ENCODE measurements around the gene CACNA1F. TPM values are rescaled to one million over a fixed set of nuclear protein-coding genes. Genes with fewer than 3 reads are reported as not detected.

The CACNA1F gene
- total RNA-seq, 1 donor from 2014 or later: 4.9 TPM

- no peaks in the 10 kb centered on the region for H4K20me1 ChIP-seq (ENCODE audit: low read depth)
- H3K27ac ChIP-seq: no peak overlapping the region
- Mint-ChIP-seq H3K27ac (no peak overlapping the region), H3K36me3 (peaks cover 4% of the 10 kb centered on the region), H3K27me3 (ENCODE audit: insufficient read depth, low read depth) (peaks cover 9% of the 10 kb centered on the region), H3K9me3 (peaks cover 20% of the 10 kb centered on the region), H3K4me1 (peaks cover 24% of the 10 kb centered on the region), H3K4me3 (peak overlapping the region; percentile 69)
- no peak overlapping the region for H2AFZ ChIP-seq (replicated peaks)
- peak overlapping the region; percentile 54 for H3K4me2 ChIP-seq
- peak overlapping the region; percentile 23 for H3K4me3 ChIP-seq
- DNase-seq (ENCODE audit: low spot score): no peak
- no peaks in the 10 kb centered on the region for H3K4me1 ChIP-seq
- H3K27me3 ChIP-seq: no peaks in the 10 kb centered on the region
- H3K9ac ChIP-seq: no peak overlapping the region
- no peak for TF ChIP-seq EZH2phosphoT487 (IDR thresholded peaks at IDR 0.05)
- no peak for TF ChIP-seq EZH2 (IDR thresholded peaks at IDR 0.05)
- peaks cover 23% of the 10 kb centered on the region for H3F3A ChIP-seq (ENCODE audit: low read depth)
- H3K79me2 ChIP-seq (ENCODE audit: low read depth): no peaks in the 10 kb centered on the region
- no peaks in the 10 kb centered on the region for H3K9me3 ChIP-seq (ENCODE audit: low read depth)
- H3K36me3 ChIP-seq: no peaks in the 10 kb centered on the region
Observed at GRCh38 chrX:49183701-49184281, 49.3 kb downstream of the CACNA1F start.

- Histone ChIP-seq H3K27me3 (no peaks in the 10 kb centered on the region), H3K79me2 (ENCODE audit: low read depth) (no peaks in the 10 kb centered on the region), H3K9me3 (ENCODE audit: low read depth) (no peaks in the 10 kb centered on the region), H3K9ac (no peak overlapping the region), H3K4me1 (no peaks in the 10 kb centered on the region), H3K4me2 (no peak overlapping the region), H3F3A (ENCODE audit: low read depth) (peaks cover 5% of the 10 kb centered on the region), H4K20me1 (ENCODE audit: low read depth) (no peaks in the 10 kb centered on the region), H3K4me3 (no peak overlapping the region), H2AFZ (replicated peaks) (no peak overlapping the region), H3K36me3 (no peaks in the 10 kb centered on the region), H3K27ac (no peak overlapping the region)
- H3K4me3 Mint-ChIP-seq: peak overlapping the region; percentile 27
- peaks cover 10% of the 10 kb centered on the region for H3K36me3 Mint-ChIP-seq
- TF ChIP-seq EZH2 (IDR thresholded peaks at IDR 0.05) (no peak), EZH2phosphoT487 (IDR thresholded peaks at IDR 0.05) (no peak)
- TF ChIP-seq, protein P1, sequence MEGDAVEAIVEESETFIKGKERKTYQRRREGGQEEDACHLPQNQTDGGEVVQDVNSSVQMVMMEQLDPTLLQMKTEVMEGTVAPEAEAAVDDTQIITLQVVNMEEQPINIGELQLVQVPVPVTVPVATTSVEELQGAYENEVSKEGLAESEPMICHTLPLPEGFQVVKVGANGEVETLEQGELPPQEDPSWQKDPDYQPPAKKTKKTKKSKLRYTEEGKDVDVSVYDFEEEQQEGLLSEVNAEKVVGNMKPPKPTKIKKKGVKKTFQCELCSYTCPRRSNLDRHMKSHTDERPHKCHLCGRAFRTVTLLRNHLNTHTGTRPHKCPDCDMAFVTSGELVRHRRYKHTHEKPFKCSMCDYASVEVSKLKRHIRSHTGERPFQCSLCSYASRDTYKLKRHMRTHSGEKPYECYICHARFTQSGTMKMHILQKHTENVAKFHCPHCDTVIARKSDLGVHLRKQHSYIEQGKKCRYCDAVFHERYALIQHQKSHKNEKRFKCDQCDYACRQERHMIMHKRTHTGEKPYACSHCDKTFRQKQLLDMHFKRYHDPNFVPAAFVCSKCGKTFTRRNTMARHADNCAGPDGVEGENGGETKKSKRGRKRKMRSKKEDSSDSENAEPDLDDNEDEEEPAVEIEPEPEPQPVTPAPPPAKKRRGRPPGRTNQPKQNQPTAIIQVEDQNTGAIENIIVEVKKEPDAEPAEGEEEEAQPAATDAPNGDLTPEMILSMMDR (IDR thresholded peaks at IDR 0.05): no peak
- peaks cover 16% of the 10 kb centered on the region for H3K27me3 Mint-ChIP-seq (ENCODE audit: insufficient read depth, low read depth)
- peaks cover 36% of the 10 kb centered on the region for H3K9me3 Mint-ChIP-seq
- no peak for DNase-seq (ENCODE audit: low spot score)
- no peak overlapping the region for H3K27ac Mint-ChIP-seq
- H3K4me1 Mint-ChIP-seq: peaks cover 4% of the 10 kb centered on the region
Observed at GRCh38 chrX:49179358-49179757, 53.8 kb downstream of the CACNA1F start.

DNA sequence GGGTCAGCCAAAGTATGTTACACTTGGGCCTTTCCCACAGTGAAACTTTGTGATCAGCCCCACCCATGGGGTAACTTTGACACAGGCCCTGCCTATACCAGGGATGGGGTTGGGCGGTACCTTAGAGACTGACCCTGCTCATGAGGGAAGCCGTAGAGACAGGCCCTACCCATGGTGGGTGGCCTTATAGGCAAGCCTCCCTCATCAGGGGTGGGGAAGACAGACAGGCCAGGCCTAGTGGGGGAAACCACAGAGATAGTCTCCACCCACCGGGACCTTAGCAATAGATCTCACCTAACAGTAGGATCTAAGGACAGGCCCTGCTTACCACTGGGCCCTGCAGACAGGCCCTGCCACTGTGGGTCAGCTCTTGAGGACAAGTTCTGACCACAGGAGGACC lies 54.6 kb downstream of the CACNA1F start:
- Histone ChIP-seq H3F3A (ENCODE audit: low read depth) (no peaks in the 10 kb centered on the region), H2AFZ (replicated peaks) (no peak overlapping the region), H3K27me3 (no peaks in the 10 kb centered on the region), H4K20me1 (ENCODE audit: low read depth) (no peaks in the 10 kb centered on the region), H3K79me2 (ENCODE audit: low read depth) (no peaks in the 10 kb centered on the region), H3K36me3 (no peaks in the 10 kb centered on the region), H3K27ac (no peak overlapping the region), H3K4me2 (no peak overlapping the region), H3K9me3 (ENCODE audit: low read depth) (no peaks in the 10 kb centered on the region), H3K9ac (no peak overlapping the region), H3K4me3 (no peak overlapping the region), H3K4me1 (no peaks in the 10 kb centered on the region)
- no peak for DNase-seq (ENCODE audit: low spot score)
- H3K36me3 Mint-ChIP-seq: peaks cover 10% of the 10 kb centered on the region
- H3K27me3 Mint-ChIP-seq (ENCODE audit: insufficient read depth, low read depth): peaks cover 13% of the 10 kb centered on the region
- TF ChIP-seq EZH2phosphoT487 (IDR thresholded peaks at IDR 0.05): no peak
- TF ChIP-seq, protein P1 (IDR thresholded peaks at IDR 0.05): no peak
- no peak for TF ChIP-seq EZH2 (IDR thresholded peaks at IDR 0.05)
- H3K9me3 Mint-ChIP-seq: peaks cover 40% of the 10 kb centered on the region
- H3K4me1 Mint-ChIP-seq: no peaks in the 10 kb centered on the region
- no peak overlapping the region for H3K27ac Mint-ChIP-seq
- no peak overlapping the region for H3K4me3 Mint-ChIP-seq

DNA sequence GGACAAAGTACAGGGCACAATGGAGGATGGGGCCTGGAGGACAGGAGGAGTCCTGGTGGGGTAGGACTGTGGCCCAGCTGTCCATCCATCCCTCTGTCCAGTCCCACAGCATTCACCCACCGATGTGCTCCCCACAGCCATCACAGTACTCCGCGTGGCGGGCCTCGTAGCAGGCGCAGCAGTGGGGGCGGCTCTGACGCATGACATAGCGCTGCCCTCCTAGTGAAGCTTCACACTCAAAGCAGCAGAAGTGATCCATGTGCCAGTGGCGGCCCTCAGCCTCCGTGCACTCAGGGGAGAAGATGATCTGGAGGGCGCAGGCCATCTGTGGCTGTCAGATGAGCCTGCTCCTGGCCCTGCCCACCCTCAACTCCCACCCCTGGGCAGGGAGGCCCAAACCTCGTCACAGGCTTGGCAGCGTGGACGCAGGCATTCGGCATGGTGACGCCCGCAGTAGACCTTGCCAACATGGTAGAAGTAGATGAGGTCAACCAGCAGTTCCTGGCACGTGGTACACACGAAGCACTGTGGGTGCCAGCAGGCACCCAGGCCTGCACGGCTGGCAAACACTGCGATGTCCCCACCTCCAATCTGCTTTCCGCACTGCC lies 55.2 kb downstream of the CACNA1F start:
- Mint-ChIP-seq H3K9me3 (peaks cover 44% of the 10 kb centered on the region), H3K27me3 (ENCODE audit: insufficient read depth, low read depth) (peaks cover 14% of the 10 kb centered on the region), H3K4me1 (no peaks in the 10 kb centered on the region), H3K36me3 (peaks cover 10% of the 10 kb centered on the region), H3K27ac (peak overlapping the region; percentile 8), H3K4me3 (no peak overlapping the region)
- Histone ChIP-seq H3K27ac (no peak overlapping the region), H3K4me1 (no peaks in the 10 kb centered on the region), H3K4me2 (no peak overlapping the region), H2AFZ (replicated peaks) (no peak overlapping the region), H3F3A (ENCODE audit: low read depth) (no peaks in the 10 kb centered on the region), H3K9ac (no peak overlapping the region), H3K9me3 (ENCODE audit: low read depth) (no peaks in the 10 kb centered on the region), H3K36me3 (no peaks in the 10 kb centered on the region), H3K27me3 (peaks cover 5% of the 10 kb centered on the region), H4K20me1 (ENCODE audit: low read depth) (no peaks in the 10 kb centered on the region), H3K79me2 (ENCODE audit: low read depth) (no peaks in the 10 kb centered on the region), H3K4me3 (no peak overlapping the region)
- no peak for TF ChIP-seq EZH2phosphoT487 (IDR thresholded peaks at IDR 0.05)
- TF ChIP-seq EZH2 (IDR thresholded peaks at IDR 0.05): no peak
- TF ChIP-seq, protein P1 (IDR thresholded peaks at IDR 0.05): no peak
- no peak for DNase-seq (ENCODE audit: low spot score)
